Hindlimb muscle (tissue), 1 donor: ENCODE measurements around the gene ARHGAP23. TPM values are rescaled to one million over a fixed set of nuclear protein-coding genes. Genes with fewer than 3 reads are reported as not detected.

Experiments used
- DNase-seq: peaks from one replicate; pipeline ENCODE4 v3.0.0-alpha.2; 2013
- polyA plus RNA-seq: library from polyadenylated mRNA; unstranded; fragments of 120-200 nt; gene quantifications from one replicate; pipeline ENCODE4 v1.2.1, GENCODE V29; 2013; ENCODE audit not compliant: insufficient read length

Gene ARHGAP23
- polyA plus RNA-seq, 1 donor: 47.9 TPM

- no peak for DNase-seq
These were observed 15.2 kb downstream of the ARHGAP23 start for GRCh38 chr17:38443356-38444031.

- peak; percentile 67 for DNase-seq
These were observed 15.9 kb downstream of the ARHGAP23 start for GRCh38 chr17:38444151-38444550.

GRCh38 chr17:38447502-38448085 is 19.3 kb downstream of the ARHGAP23 start:
- DNase-seq: no peak

- no peak for DNase-seq
These were observed 20.0 kb downstream of the ARHGAP23 start for GRCh38 chr17:38448208-38448771.

- DNase-seq: no peak
These were observed 21.1 kb downstream of the ARHGAP23 start for GRCh38 chr17:38449364-38449763.

GRCh38 chr17:38450557-38451029 is 22.3 kb downstream of the ARHGAP23 start:
- DNase-seq: no peak

GRCh38 chr17:38451030-38451839 is 23.0 kb downstream of the ARHGAP23 start:
- DNase-seq: no peak

GRCh38 chr17:38451840-38452529 is 23.7 kb downstream of the ARHGAP23 start:
- peak; percentile 81 for DNase-seq

GRCh38 chr17:38452719-38453118 is 24.5 kb downstream of the ARHGAP23 start:
- DNase-seq: no peak

- DNase-seq: no peak
These were observed 25.7 kb downstream of the ARHGAP23 start for GRCh38 chr17:38453951-38454421.

- DNase-seq: peak; percentile 52
These were observed 26.3 kb downstream of the ARHGAP23 start for GRCh38 chr17:38454532-38454931.

- DNase-seq: no peak
These were observed 27.1 kb downstream of the ARHGAP23 start for GRCh38 chr17:38455288-38455915.

- DNase-seq: no peak
These were observed 28.0 kb downstream of the ARHGAP23 start for GRCh38 chr17:38456031-38456815.

- DNase-seq: no peak
These were observed 29.5 kb downstream of the ARHGAP23 start for GRCh38 chr17:38457577-38458371.

GRCh38 chr17:38458521-38458920 is 30.3 kb downstream of the ARHGAP23 start:
- no peak for DNase-seq

- DNase-seq: no peak
These were observed 31.3 kb downstream of the ARHGAP23 start for GRCh38 chr17:38459567-38459966.

GRCh38 chr17:38460082-38460715 is 31.9 kb downstream of the ARHGAP23 start:
- no peak for DNase-seq

GRCh38 chr17:38460716-38461630 is 32.7 kb downstream of the ARHGAP23 start:
- no peak for DNase-seq
